ENCODE data around the gene PNCK.

PNCK gene

GRCh38 chrX:153640736-153641575 lies 32.7 kb downstream of the PNCK start:
- DNase-seq (ENCODE audit: low spot score) = no peak

DNA sequence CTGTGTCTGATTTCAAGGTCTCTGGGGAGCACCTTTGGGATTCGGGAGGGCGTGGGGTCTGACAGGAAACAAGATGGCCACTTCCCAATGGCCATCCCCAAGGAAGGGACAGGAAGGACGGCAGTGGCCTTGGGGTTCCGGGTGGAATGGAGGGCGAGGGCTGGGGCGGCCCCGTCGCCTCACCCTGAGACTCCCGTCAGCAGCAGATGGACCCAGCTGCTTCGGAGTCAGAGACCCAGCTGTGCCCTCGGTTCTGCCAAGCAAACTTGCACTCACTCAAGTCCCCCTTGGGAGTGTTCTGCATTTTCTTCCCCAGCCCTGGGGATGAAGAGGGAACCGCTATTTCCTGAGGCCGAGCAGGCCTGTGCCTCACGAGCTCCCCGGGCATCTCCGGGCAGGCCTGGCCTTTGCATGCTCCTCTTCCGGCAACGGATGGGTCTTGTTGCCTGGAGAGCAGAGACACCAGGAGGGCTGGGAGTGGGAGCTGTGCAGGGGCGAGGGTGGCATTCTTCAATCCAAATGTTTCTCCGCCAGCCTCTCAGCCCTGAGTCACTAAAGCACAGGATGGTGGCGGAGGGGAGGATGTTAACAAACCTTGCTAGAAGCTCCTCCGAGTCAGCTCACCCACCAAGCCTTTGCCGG lies 33.4 kb downstream of the PNCK start:
- DNase-seq (ENCODE audit: low spot score) = no peak

DNA sequence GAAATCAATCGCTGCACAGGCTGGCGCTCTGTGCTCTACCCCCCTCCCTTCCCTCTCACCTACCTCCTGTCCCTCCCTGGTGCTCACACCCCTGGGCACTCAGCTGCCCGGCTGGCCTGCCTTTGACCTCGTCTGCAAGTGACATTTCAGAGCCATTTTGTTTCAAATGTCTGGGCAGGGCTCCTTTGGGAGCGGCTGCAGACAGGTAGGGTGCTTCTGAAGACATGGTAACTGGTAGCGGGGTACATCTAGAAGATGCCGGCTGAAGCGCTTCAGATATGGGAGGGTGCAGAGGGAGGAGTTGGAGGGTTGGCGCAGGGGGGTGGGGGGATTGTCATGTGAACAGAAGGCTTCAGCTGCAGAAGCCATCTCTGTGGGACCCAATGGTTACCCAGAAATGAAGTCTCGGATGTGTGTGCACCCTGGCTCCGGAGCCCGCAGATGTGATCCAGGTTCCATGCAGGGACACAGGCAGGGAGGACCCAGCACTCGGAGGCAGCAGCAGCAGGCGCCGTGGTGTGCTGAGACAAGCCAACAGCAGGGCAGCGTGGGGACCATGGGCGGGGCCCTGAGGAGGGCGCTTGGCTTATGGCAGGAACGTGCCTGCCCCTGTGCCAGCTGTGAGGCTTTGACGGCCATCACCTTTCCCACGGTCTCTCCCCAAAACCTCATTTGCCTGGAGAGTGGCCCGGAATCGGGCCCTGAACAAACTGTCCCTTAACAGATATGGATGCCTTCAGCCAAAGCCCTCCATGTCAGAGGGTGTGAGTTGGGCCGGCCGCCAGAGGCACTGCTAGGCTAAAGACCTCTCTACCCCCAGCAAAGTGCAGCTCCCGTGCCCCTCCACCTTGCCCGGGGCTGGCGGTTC lies 34.2 kb downstream of the PNCK start:
- no peak for DNase-seq (ENCODE audit: low spot score)

- no peak for DNase-seq (ENCODE audit: low spot score)
These were observed 35.0 kb downstream of the PNCK start for GRCh38 chrX:153638436-153639176.

DNA sequence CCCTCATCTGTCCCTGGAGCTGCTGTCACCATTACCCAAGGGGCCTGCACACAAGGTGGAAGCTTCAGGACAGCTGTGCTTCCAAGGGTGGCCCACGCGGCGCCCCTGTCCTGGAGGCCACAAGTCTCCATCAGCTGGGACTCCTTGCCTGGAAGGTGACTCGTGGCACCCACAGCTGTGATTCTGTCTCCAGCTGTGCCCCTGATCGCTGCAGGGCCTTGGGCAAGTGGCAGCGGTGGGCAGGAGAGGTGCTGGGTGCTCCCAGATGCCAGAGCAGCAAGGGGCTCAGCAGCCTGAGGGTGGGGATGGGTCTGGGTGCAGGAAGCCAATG lies 35.6 kb downstream of the PNCK start:
- no peak for DNase-seq (ENCODE audit: low spot score)

GRCh38 chrX:153637121-153638040 lies 36.2 kb downstream of the PNCK start:
- no peak for DNase-seq (ENCODE audit: low spot score)

- DNase-seq (ENCODE audit: low spot score) = no peak
These were observed 36.9 kb downstream of the PNCK start for GRCh38 chrX:153636716-153637115.

GRCh38 chrX:153635788-153636668 lies 37.6 kb downstream of the PNCK start:
- DNase-seq (ENCODE audit: low spot score) = no peak

DNA sequence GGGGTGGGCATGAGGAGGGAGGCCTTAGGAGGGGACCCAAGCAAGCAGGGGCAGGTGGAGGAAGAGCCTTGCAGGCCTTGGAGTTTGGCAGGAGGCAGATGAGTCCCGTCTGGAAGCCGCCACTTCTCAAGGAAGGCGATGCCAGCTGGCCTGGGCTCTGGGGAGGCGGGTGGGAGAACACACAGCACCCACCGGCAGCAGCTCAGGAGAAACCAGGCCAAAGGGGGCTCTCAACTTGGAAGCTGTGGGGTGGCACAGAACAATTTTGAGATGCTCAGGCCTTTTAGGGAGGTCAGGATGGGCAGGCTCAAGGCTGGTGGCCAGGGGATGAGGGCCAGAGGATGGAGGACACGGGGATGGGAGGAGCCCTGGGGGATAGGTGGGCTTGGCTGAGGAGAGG lies 38.2 kb downstream of the PNCK start:
- DNase-seq (ENCODE audit: low spot score) = no peak

- no peak for DNase-seq (ENCODE audit: low spot score)
These were observed 38.8 kb downstream of the PNCK start for GRCh38 chrX:153634832-153635231.

- no peak for DNase-seq (ENCODE audit: low spot score)
These were observed 39.4 kb downstream of the PNCK start for GRCh38 chrX:153634236-153634635.

DNA sequence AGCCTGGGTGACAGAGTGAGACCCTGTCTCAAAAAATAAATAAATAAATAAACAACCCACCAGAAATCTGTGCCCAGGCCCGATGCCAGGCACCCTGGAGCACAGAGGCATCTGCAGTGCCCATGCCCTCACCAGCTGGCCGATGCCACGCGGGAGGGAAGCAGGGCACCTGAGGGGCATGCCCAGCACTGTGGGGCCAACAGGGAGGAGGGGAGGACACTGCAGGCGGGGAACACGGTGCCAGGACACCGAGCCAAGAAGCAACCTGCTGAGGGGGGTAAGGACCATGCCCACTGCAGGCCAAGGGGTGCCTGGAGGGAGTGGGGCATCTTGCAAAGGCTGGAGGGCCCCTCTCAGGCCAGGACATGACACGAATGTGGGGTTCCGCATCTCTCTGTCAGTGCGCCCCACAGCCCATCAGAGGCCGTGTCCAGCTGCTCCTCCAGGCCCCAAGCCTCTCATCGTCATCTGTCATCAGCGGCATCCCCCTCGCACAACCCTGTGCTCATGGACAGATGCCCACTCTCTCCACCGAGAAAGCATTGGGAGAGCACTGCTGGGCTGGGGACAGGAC lies 39.9 kb downstream of the PNCK start:
- DNase-seq (ENCODE audit: low spot score) = no peak

DNA sequence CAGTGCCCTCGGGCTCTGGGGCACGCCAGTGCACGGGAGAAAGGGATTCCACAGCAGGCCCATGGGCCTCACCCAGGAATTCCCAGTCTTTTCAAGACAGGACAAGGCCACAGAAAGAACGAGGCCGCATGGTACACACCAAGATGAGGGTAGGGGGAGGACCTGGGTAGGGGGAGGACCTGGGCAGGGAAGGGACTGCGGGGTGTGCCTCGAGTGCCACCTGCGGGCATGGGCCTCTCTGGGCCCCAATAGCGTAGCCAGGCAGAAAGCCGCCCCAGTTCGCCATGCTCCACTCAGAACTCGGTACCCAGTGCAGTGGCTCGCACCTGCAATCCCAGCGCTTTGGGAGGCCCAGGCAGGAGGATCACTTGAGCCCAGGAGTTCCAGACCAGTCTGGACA lies 40.6 kb downstream of the PNCK start:
- no peak for DNase-seq (ENCODE audit: low spot score)

DNA sequence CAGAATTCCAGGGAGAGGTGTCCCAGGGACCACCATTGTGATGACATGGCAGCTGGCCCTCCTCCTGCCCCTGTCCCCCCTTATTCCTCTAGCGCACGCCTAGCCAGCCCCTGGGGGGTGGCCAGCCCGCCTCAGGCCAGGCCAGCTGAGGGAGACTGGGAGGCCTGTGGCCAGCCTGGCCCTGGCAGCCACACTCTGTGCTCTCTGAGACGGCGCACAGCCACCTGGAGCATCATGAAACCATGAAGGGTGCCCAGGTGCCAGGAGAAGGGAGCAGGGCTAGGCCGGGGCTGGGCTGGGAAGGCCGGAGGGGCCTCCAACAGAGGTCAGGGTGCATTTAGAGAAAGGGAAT lies 41.0 kb downstream of the PNCK start:
- no peak for DNase-seq (ENCODE audit: low spot score)

DNA sequence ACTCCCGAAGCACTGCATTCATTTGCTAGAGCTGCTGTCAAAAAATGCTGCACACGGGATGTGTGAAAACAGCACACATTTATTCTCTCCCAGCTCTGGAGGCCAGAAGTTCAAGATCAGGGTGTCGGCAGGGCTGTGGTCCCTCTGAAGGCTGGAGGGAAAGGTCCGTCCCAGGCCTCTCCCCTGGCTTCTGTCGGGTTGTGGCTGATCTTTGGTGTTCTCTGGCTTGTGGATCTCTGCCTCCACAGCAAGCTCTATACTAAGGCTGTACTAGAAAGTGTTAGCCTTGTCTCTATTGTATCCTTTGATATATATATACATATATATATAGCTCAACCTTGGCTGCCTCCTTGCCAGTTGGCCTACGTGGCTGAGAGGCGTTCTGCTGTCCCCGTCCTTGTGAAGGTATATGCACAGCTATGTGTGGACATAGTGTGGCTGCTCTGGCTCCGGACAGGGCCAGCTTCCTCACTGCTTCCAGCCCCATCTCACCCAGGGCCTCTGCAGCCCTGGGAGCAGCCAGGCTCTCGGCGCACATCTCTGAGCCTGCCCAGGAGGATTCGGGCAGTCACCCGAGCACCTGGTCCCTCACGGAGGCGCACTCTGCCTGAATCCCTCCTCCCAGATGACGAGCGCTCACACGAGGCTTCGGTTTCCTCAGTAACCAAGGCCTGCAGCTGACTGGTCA lies 41.6 kb downstream of the PNCK start:
- DNase-seq (ENCODE audit: low spot score) = no peak

DNA sequence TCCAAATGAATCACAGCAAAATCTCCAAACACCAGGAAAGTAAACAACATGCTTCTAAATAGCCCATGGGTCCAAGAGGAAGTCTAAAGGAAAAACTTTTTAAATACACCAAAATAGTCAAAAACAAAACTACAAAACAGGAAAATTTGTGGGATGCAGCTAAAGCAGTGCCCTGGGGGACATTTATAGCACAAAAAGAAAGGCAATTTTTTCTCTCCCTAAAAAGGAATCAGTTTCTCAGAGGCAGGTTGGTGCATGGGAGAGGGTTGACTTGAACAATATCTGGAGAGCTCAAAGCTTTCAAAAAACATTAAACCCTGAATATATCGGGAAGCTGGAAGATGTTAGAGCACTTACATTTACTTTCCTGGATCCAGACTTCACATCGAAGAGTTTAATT lies 42.3 kb downstream of the PNCK start:
- no peak for DNase-seq (ENCODE audit: low spot score)

GRCh38 chrX:153628665-153629064 lies 44.9 kb downstream of the PNCK start:
- DNase-seq (ENCODE audit: low spot score) = no peak

DNA sequence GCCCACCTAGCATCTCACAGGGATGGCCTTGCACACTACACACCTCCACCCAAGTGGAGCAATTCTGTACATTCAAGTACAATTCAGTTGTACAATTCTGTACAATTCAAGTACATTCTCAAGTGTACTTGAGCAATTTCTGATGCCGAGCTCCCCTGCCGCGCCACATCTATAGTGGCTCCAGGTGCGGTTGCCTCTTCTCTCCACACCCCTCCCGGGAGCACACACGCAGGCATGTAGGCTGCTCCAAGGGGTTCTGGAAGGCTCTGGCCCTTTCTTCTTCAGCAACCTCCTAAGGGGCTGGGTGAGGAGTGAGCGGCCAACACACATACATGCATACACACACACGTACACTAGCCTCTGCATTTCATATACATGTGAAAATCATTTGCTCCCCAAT lies 45.5 kb downstream of the PNCK start:
- DNase-seq (ENCODE audit: low spot score) = no peak

DNA sequence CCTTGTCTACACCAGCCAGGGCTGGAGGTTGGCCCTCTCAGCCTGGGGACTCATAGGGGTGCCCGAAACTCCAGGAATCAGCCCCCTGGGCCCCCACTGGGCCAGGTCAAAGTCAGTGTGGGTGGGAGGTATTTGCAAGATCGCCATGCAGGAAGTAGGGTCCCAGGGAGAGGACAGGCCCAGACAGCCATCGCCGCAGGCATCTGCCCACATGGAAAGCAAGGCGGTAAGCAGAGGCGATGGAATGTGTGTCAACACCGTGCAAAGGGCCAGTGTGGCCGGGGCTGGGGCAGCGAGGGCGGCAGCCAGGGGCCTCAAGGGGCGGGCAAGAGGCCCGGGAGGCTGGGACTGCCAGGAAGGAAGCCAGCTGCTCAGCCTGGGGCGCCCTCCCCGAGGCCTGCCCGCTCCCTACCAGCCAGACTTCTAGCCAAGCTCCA lies 45.9 kb downstream of the PNCK start:
- no peak for DNase-seq (ENCODE audit: low spot score)

Data from pons (tissue), 1 donor.